GM19193 (cell line): ENCODE measurements around the gene QSOX2.

Experiments used
- POLR2A ChIP-seq: IDR thresholded peaks from 4 replicates; pipeline ENCODE4 v1.6.1; 2011; ENCODE audit not compliant: insufficient read depth, insufficient read length; ENCODE audit errors: extremely low read depth

Gene QSOX2

GRCh38 chr9:136194540-136194939 lies 51.1 kb downstream of the QSOX2 start:
- no peak for TF ChIP-seq POLR2A

GRCh38 chr9:136193891-136194279 lies 51.7 kb downstream of the QSOX2 start:
- TF ChIP-seq POLR2A, result no peak

- no peak for TF ChIP-seq POLR2A
Observed at GRCh38 chr9:136193127-136193890, 52.3 kb downstream of the QSOX2 start.

GRCh38 chr9:136192289-136193126 lies 53.1 kb downstream of the QSOX2 start:
- TF ChIP-seq POLR2A, result no peak

- TF ChIP-seq POLR2A, result no peak
Observed at GRCh38 chr9:136191960-136192286, 53.7 kb downstream of the QSOX2 start.

GRCh38 chr9:136191099-136191959 lies 54.3 kb downstream of the QSOX2 start:
- no peak for TF ChIP-seq POLR2A

GRCh38 chr9:136190656-136191055 lies 55.0 kb downstream of the QSOX2 start:
- TF ChIP-seq POLR2A, result no peak

GRCh38 chr9:136190237-136190601 lies 55.4 kb downstream of the QSOX2 start:
- TF ChIP-seq POLR2A, result no peak

- no peak for TF ChIP-seq POLR2A
Observed at GRCh38 chr9:136189394-136190236, 56.0 kb downstream of the QSOX2 start.

- TF ChIP-seq POLR2A, result no peak
Observed at GRCh38 chr9:136187683-136188586, 57.7 kb downstream of the QSOX2 start.

- TF ChIP-seq POLR2A, result no peak
Observed at GRCh38 chr9:136187197-136187596, 58.4 kb downstream of the QSOX2 start.

GRCh38 chr9:136186386-136186785 lies 59.2 kb downstream of the QSOX2 start:
- TF ChIP-seq POLR2A, result no peak

GRCh38 chr9:136185596-136186366 lies 59.8 kb downstream of the QSOX2 start:
- TF ChIP-seq POLR2A, result no peak
